GM12873 (cell line): ENCODE measurements around the gene PAX5.

Experiments used
- CTCF ChIP-seq: IDR thresholded peaks from 2 replicates; pipeline ENCODE4 v1.5.1; 2012; ENCODE audit warnings: low read depth, mild to moderate bottlenecking, moderate library complexity, low read length, control low read depth; ENCODE audit not compliant: insufficient read depth; ENCODE audit errors: missing control alignments

PAX5 gene

DNA sequence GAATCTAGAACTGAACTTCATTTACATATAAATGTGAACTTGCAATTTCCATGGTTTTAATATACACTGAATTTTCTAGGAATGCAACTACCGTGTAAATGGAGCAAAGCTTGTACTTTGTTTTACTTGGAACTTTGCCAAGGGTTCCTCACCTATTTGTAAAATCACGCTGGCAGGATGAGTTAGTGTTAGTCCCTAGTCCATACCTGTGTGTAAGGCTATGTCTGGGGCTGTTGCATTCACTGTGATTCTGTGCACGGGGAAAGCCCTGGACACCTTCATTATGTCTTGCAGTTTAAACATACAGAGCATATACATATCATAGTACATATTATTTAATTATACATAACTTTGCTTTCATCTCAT is 119.9 kb downstream of the PAX5 start:
- TF ChIP-seq CTCF, result no peak

- TF ChIP-seq CTCF, result peak; percentile 17
Measured at GRCh38 chr9:36913393-36914211, 120.5 kb downstream of the PAX5 start.

GRCh38 chr9:36912620-36913019 is 121.4 kb downstream of the PAX5 start:
- no peak for TF ChIP-seq CTCF

GRCh38 chr9:36911601-36912412 is 122.3 kb downstream of the PAX5 start:
- no peak for TF ChIP-seq CTCF

DNA sequence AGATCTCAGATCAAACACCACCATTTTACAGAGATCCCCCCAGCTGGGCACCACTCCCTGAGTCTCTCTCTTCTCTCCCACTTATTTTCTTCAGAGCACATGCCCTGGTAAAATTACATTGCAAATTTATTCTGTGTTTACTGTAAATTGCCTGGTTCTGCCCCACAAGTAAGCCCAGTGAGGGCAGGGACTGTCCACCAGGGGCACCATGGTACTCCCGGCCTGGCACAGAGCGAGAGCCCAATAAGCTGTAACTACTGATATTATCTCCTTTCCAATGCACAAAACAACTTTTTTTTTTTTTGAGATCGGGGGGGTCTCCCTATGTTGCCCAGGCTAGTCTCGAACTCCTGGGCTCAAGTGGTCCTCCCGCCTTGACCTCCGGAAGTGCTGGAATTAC is 123.0 kb downstream of the PAX5 start:
- TF ChIP-seq CTCF, result peak; percentile 34

GRCh38 chr9:36906492-36906891 is 127.6 kb downstream of the PAX5 start:
- TF ChIP-seq CTCF, result no peak
